ENCODE results near the gene MACROD2.

MACROD2 gene

DNA sequence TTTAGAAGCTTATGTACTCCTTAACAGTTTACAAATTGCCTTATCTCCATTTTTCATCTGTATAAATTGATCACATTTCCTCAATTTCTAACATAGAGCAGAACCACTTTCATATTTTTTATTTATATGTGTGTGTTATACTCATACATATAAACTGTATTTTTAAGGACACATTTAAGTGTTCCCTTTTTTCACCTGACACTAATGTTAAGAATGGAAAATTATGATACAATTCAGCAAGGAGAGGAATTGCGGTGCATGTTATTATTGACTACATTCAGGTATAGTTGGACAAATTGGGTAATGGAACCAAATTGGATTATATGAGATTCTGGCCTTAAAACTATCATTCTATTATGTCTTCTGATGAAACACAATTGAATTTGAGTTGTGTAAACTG is 821.2 kb downstream of the MACROD2 start:
- DNase-seq (ENCODE audit: low spot score) = no peak

DNA sequence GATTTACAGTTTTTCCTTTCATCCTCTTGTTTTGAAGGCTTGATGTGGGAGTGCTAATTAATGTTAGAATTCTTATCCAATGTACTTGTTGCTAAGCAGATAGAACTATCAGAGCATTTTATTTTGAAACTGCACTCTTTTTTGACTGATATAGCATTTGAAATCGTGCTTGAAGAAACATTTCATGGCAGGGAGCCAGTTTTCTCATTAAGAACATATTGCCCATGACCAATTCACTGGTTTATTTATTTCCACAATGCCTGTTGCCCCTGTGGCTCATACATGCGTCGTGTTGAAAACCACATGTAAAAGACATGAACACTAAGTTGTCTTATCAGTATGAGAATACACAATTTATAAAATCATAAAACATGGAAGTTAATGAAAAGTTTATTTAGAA is 821.8 kb downstream of the MACROD2 start:
- no peak for DNase-seq (ENCODE audit: low spot score)

DNA sequence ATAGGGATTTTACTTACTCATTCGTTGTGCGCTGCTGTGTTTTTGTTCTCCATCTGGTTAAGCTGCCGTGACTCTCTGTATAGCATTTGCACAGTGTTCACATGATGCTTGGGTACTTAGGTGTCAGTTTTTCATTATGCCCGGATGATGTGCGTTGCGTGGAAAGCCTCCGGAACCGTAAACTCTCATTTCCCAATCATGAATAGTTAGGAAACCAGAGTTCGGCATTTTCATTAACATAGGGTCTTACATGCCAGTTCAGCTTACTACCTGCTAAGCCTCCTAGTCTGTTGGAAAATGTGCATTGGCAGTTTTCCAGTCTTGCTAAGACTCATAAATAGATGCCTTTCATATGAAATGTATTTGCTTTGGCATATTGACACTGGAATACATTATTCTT is 825.5 kb downstream of the MACROD2 start:
- DNase-seq (ENCODE audit: low spot score) = no peak

DNA sequence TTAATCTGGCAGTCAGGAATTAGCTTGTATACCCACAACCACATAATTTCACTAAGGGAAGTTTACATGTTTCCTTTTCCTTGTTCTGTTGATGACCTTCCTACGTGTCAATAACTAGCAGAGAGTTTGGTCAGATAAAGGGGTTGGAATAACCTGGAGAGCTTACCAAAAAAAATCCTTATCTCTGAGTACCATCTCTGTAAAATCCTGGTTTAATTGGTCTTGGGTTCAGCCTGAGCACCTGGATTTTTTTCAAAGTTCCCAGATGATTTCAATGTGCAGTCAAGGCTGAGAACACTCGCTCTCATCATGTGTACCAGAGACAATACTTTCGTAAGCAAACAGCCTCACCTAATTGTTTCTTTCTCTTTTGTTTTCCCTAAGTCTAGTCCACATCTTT is 825.9 kb downstream of the MACROD2 start:
- DNase-seq (ENCODE audit: low spot score) = no peak

DNA sequence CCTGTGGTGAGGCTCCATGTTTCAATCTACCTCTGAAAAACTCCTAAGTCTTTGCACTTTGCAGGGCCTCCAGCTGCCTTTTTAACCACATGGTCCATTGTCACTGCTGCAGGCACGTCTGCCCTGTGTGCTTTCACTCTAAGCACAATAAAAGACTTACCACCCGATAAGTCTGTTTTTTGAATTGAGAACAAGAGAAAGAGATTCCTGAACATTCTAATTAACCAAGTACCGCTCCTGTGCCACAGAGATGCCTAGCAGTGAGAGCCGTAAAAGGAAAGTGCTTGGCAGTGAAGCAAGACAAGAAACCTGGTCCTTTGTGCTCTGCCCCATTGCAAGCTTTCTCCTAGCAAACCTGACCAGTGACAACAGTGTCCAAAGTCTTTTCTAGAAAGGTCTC is 829.7 kb downstream of the MACROD2 start:
- DNase-seq (ENCODE audit: low spot score) = no peak

DNA sequence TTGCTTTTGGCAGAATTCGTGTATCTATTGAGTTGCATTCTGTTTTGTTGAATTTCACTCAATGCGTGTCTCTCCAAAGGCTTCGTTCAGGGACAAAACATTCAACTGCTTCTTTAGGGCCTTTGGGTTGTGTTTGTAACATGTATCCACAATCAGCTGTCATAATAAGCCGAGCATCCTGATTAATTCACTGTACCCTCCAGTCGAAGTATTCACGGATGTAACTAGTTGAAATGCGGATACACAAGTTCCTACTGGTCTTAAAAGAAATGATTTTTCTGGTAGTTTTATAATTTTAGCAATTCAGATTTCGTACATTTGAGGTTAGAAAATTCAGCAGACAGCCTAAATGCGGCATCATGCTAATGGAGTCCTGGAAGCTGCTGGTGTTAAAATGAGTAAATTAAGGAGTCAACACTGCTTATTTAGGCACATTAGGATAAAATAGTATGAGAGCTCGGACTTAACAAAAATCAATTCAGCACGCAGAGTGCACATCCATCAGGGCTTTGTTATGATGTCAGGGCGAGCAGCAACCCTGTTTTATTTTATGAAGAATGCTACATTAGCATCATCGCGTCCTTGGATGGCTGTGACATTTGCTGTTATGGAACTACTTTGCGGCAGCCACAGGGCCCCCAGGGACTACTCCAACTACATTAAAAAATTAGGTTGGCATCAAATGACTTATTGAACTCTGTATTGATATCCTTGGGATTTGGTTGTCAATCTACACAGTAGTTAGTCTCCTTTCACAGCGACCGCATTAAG is 831.4 kb downstream of the MACROD2 start:
- no peak for DNase-seq (ENCODE audit: low spot score)

DNA sequence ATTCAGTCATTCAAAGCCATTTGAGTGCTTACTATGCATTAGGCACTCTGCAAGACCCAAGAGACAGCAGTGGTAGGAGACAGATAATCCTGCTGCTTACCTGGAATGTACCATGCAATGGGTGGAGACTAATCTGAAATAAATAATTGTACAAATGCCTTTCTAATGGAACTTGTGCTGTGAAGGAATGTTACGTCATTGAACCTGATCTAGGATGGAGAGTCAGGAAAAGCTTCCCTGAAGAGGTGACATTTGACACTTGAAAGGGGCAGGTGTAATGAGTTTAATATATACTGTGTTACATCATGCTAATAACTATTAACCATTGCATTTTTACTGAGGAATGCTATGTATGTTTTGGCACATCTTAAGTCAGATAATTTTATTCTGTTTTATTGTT is 833.1 kb downstream of the MACROD2 start:
- DNase-seq (ENCODE audit: low spot score) = no peak

DNA sequence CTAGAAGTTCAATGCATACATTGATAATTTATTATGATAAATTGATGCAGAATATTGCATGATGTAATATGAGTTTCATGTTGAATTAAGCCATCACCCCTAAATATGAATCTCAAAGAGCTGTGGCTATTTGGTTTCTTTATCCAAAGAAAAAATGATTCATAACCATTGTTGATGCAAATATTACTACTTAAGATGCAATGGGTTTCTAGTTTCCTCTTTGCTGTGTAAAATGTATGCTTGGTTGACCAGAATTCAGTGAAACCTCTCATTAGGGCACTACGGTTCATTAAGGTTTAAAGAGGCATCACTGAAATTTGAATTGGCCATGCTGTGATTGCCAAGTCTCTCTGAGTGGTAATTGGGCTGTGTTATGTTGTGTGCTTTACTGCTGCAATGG is 834.6 kb downstream of the MACROD2 start:
- DNase-seq (ENCODE audit: low spot score) = no peak

DNA sequence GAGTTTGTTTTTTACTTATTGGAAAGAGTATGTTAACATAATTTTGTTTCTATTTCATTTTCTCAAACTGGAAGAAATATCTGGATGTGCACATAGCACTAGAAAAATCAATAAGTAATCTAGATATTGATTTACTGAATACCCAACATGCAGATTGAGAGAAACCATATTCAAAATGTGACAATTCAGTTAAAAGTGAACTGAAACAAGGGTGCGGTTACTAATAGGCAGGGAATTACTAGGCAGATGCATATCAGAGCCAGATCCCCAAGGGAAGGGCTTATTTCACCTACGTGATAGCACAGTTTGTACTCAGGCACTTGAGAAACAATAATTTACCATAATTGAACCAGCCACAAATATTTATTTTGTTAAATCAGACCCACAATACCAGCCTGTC is 835.1 kb downstream of the MACROD2 start:
- DNase-seq (ENCODE audit: low spot score) = no peak

DNA sequence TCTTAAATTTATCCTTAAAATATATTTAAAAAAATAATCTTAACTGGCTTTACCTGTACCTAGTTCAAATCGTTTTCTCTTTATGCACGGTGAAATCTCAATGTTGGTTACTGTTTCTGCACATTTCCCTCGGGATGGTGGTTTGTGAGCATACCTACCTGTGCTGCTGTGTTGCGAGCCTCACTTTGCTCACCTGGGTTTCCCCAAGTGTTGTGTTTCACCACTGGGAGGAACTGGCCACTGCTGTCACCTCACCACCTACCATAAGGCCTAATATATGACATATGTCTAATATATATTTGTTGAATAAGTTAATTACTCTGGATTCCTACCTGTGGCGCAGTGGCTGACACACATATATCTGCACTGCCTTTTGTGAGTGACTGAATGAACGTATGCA is 835.6 kb downstream of the MACROD2 start:
- no peak for DNase-seq (ENCODE audit: low spot score)

DNA sequence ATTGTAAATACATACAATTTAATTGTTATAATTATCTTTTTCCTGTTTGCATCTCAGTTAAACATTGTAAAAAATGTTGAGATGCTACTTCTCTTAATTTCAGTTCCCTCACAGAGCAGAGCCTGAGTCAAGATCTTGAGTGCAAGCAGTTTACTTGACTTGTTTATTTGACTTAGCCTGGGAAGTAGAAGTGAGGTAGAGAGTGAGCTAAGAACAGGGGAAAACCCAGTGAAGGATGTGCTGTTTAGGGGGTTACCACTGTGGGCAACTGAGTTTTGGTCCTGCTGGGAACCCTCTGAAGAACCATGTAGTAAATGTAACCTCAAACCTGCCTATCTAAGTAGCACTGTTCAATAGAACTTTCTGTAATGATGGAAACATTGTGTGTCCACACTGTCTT is 837.3 kb downstream of the MACROD2 start:
- no peak for DNase-seq (ENCODE audit: low spot score)

DNA sequence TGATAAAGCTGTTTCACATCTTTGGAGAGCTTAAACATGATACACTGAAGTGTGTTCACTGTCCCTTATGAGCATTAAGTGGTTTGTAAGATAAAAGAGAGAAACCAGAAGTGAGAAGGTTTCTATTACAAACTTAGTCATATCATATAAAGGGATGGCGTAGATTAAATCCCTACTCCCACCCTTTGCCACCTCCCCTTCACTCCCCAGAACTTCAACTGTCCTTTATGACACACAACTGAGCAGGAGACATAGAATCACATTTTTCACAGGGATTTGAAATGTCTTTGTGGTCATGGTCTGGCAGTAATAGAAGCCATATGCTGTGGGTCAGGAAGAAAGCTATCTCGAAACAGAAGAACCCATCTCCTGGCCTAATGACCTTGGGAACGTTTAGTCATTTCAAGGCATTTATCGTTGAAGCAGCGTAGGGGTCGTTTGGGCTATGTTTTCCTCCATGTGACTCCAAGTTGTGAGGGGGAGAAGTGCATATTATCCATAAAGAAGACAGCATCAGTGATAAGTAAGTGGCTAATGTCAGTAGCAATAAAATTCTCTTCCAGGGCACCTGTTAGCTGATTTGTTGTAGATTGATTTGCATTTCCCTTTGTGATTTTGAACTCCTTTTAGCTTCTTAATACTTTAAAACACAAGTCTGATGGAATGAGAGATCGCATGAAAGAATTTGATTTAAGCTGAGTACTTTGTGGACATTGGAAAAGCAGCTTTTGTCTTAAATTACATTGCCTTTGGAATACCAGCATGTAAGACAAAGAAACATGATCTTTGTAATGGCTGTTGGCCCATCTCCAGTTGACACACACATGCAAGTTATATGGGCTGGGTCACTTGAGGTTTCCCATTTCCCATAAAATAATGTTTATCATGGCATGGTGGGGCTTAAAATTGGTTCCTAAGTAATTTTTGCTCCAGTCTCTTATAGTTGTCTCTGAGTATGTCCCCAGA is 843.6 kb downstream of the MACROD2 start:
- DNase-seq (ENCODE audit: low spot score) = no peak

DNA sequence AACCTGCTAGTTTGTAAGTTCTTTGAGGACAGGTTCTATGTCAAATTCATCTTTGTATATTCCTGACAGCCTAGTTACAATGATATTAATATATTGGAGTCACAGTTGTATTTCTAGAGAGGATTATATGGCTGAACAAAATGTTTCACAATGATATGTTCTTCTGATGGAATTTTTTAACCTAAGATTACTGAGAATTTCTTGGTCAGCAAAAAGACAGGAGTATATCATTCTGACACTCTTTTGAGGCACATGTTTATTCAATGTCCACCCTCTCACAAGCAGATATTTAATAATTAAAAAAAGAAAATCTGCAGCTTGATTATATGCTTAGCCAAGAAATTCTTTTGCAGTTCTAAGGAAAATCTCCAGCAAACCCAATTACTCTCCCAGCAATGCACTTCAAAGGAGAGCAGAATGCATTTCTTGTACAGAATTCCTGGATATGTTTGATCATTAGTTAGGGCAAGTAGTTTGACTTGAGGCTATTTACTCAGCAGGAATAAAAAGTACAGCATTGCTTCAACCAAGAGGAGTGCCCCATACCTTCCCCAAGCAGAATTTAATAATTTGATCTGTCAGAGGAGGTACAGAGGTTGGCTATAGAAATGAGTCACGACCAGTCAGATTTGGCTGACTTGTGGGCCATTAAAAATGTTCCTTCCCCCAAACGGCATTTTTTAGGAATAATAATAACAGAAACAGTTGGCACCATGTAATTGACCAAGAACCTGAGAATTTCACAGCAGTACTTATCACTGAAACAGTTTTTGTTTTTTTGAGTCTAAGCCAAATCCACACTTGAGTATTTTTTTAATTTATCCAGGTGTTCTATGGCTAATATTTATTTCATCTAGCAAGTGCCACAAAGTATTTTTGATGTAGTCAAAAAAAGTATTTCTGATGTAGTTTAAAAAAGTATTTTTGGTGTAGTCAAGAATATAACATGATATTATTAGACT is 850.2 kb downstream of the MACROD2 start:
- DNase-seq (ENCODE audit: low spot score) = no peak

DNA sequence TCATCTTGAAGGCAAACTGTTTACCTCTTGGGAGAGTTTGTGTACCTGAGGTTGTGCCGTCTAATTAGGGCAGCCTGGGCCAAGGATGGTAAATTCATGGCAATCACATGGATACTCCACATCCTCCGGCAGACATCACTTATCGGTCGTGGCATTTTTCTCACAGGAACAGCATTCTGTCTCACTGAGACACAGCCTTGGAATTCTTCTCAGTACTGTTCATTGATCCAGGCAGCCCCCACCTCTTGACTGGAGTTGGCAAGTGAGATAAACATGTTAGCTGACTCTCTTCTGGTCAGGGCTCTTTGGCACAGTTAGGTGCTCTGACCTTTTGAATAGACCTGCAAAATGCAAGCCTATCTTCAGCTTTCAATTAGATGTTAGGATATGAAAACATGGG is 853.5 kb downstream of the MACROD2 start:
- DNase-seq (ENCODE audit: low spot score) = no peak

DNA sequence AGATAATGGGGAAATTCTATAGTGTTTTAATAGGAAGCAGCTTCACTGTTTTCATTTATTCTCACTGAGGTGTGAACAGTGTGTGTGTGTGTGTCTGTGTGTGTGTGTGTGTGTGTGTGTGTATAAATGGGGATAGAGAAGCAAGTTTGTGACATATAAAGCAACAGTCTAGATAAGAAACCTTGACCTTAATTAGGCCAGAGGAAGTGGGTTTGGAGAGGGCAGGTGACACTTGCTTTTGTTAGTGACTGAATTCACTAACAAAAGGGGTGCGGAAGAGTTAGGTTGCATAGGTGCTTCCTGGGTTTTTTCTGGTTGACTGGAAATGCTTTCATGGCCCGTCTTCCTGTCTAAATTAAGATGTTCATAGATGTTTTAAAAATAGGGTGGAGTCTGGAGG is 857.8 kb downstream of the MACROD2 start:
- DNase-seq (ENCODE audit: low spot score) = no peak

DNA sequence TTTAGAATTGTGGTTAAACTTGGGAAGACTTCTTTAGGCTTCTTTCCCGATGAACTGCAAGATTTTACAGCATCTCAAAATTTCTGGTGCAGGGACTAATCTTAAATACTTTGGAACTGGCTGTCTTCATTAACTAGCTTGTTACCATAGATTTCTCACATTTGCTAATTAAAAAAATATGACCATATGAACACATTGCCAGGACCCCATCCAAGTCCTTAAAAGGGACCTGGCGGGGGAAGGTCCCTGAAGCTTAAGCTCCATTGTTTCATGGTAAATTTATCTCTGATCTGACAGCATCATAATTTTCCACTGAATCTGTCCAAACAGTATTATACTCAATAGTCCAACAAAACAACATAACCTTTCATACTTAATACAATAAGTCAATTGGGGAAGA is 859.9 kb downstream of the MACROD2 start:
- no peak for DNase-seq (ENCODE audit: low spot score)

DNA sequence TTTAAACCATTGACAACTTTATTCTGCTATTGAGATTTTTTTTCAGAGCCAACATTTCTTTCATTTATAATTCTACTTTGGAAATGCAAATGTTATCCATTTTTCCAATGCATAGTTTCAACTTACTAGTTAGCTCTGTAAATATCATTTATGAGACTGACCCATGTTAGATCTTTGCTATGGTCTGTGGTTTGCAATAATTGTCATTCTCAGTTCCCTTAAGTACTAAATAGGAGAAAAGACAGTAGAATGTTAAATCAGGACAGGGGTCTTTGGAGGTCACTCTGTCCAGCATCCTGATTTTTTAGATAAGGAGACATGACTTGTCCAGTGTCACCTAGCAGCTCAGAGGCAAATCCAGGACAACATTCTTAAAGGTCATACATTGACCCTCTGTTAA is 864.3 kb downstream of the MACROD2 start:
- no peak for DNase-seq (ENCODE audit: low spot score)

DNA sequence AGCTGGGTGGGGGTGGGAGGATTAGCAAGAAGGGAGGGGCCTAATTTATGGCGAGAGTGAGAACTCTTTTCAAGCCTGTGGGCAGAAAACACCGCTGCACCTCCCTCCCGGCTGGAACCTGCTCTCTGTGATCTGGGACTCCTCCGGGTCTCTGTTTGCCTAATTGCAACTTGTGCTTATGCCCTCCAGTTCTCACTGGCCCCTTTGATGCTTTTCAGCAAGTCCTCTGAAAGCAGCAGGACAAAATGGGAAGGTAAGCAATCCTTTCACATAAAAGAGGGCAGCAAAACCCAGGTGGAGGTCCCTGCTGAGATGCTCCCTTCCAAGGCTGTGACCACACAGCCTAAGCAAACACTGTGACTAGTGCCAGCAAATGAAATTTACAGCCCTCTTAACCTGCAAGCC is 865.1 kb downstream of the MACROD2 start:
- no peak for DNase-seq (ENCODE audit: low spot score)

DNA sequence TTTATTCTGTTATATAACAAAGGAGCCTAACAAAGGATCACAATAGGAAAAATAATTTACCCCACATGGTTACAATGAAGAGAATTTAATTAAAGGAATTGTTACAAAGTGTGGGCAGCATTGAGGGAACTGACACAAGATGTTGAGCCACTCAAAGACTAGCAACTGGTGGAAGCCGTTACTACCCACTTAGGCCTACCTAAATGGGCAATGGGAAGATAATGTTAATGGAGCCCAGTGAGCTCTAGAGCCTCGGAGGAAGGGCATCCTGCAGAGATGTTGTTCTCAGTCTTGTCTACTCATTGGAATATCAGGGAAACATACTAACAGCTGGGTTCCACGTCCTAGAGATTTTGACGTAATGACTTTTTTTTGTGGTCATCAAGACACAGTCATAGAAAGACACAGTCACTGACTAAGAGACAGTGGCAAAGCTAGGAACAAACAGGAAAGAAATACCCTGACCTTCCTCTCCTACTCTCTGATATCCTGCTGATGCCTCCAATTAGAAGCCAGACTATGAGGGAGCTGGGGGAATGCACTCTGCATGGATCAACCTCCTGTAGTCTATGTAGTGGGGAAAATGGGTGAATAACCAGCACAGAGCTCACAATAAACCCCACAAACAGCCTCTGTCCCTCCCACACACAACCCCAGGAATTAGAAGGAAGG is 865.8 kb downstream of the MACROD2 start:
- no peak for DNase-seq (ENCODE audit: low spot score)

DNA sequence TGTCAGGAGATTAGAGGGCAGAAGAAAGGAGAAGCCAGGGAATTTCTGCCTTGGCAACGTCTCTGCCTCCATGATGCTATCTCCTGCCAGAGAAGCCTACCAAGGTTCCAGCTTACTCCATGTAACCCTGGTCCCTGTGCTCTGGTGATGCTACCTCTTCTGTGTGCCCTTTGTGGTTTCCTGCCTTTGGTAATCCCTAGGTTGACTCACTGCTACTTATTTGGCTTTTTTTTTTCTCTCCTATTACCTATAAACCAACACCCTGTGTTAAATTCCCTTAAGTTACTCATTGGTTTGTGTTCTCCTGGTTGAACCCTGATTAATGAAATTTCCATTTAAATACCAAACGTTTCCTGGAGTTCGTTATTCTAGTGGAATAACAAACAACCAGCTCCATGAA is 869.9 kb downstream of the MACROD2 start:
- DNase-seq (ENCODE audit: low spot score) = no peak

DNA sequence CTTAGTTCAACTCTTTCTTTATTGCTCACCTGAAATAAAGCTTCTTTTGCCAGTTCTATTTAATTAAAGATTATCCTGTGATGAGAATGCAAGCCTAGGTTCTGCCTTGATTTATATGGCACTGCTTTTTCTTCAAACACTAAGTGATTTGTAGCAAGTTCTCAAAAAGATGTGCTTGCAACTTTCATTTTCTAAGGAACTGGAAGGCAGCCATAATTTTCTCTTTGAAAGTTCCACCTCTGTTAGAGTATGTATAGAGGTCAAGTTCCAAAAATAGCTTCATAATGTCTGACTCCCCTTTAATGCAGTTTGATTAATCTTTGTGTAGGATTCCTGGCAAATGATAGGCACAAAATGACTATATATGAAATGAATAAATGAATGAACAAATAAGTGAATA is 870.4 kb downstream of the MACROD2 start:
- DNase-seq (ENCODE audit: low spot score) = no peak

All from kidney capillary endothelial cell (primary cell).